HuH-7.5 (cell line): ENCODE measurements around the gene SUN5.
"Not testable (repeated sequence)": the region's sequence is repeated elsewhere in the genome, so short reads cannot be mapped to it uniquely, and the experiment has no call there.

ENCODE experiments used
- DNase-seq: peaks from one replicate; pipeline ENCODE4 v3.0.0; 2011; ENCODE audit warnings: low spot score

The SUN5 gene

DNA sequence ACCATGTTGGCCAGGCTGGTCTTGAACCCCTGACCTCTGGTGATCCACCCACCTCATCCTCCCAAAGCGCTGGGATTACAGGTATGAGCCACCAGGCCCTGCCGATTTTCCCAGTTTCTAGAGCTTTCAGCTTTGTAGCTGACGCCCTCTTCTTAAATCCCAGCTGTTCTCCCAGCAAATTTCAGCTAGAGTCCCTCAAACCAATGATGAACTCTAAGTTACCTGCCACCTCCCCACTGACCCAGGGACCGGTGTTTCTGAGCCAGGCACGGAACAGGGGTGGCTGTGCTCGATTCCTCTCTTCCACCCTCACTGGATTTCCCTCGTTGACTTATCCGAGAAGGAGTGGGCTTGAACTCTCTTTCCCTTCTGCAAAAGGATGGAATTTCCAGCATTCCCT, 39.1 kb downstream of the SUN5 start:
- no peak for DNase-seq

DNA sequence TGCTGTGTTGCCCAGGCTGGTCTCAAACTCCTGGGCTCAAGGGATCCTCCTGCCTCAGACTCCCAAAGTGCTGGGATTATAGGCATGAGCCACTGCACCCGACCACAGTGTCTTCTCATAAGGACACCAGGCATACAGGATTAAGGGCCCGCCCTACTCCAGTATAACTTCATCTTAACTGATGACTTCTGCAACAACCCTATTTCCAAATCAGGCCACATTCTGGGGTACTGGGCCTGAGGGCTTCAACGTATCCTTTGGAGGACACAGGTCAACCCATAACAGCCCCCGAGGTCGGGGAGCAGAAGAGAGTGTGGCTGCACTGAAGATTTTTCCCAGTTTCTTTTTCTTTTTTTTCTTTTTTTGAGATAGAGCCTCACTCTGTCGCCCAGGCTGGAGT, 39.7 kb downstream of the SUN5 start:
- DNase-seq: no peak

DNA sequence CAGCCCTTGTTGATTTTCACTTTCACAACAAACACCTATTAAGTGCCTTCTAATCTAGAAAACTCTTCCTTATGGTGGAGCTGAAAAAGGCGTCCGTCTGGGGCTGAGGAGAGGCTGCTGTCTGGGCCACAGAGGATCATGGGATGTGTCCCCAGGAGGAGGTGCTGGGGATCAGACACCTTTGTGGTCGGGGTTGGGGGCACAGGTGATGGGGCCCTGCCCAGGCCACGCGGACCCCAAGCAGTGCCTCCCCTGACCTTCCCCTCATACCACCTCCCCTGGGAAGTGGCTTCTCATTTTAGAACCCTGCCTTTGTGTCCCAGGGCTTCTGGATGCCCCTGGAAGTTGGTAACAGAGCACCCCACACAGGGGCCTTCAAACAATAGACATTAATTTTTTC, 41.1 kb downstream of the SUN5 start:
- no peak for DNase-seq

DNA sequence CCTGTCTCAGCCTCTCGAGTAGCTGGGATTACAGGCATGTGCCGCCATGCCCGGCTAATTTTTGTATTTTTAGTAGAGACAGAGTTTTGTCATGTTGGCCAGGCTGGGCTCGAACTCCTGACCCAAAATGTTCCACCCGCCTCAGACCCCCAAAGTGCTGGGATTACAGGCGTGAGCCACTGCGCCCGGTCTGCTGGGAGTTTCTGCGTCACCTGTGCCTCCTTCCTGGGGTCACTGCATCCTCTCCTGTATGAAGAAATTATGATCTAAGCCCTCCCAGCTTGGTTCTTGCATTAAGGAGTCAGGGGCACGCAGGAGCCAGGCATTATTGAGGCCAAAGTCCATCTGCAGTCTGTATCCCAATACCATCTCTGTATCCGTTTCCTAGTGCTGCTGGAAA, 41.6 kb downstream of the SUN5 start:
- DNase-seq: not testable (repeated sequence)

DNA sequence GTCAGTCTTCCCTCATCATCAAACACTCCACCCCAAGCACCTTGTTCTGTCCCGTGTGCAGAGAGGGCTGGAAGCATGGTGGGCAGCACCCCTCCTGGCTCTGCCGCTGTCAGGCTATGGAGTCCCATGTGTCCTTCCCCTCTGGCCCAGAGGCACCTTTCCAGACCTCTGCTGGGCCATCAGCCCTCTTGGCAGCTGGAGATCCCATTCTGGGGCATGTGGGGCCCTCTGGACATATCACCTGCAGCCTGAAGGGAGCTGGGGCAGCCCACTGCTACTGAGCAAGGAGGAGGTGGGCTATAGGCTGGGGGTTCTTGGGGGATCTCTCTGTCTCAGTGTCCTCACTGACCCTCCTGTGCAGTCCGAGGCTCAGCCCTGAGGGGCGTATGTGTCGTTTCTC, 42.2 kb downstream of the SUN5 start:
- DNase-seq: no peak

DNA sequence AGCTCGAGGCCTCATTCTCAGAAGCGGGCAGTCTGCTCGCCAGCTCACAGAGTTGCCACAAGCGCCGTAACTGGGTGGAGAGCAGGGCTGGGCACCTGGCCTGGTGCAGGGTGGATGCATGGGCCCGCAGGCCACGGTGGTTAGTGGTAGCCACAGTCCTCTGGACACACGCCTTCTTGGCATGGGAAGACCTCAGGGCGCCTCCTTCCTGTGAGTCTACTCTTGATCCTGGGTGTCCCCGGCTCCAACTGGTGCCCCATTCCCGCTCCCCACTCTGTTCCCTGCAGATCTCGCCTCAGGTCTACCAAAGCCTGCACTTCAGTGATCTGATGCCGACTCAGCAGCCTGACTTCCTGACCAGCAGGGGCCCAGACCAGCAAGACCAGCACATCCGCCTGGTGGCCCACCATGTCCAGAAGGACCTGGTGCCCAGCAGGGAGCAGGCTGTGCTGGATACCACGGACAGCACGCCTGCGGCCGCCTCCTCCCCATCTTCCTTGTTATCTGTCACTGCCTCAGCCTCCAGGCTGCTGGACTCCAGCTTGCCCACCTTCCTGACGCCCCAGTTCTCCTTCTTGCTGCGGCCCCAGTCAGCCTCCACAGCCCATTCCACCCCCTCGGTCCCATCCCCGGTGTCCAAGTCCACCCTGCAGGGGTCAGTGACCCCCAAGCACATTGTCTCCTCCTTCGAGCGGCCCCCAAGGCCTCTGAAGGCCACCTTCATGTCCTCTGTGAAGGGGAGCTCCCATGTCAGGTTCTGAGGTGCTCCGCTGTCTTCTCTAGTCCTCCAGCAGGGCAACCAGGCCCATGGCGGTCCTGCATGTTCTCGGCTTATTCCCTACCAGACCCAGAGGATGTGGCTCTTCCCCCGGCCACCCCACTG, 43.1 kb downstream of the SUN5 start:
- DNase-seq: no peak

DNA sequence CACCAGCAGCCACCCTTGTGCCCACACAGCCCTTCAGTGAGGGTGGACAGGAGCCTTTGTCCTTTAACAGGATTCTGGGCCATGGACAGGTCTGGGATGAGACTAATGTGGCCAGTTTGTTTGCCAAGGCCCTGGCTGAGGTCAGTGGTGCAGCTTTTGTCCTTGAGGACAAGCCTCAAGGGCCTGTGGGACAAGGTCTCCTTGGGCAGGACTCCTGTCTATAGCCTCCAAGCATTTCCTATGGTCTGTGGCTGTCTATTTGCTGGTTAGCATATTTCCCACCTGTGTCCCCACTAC, 44.1 kb downstream of the SUN5 start:
- no peak for DNase-seq

DNA sequence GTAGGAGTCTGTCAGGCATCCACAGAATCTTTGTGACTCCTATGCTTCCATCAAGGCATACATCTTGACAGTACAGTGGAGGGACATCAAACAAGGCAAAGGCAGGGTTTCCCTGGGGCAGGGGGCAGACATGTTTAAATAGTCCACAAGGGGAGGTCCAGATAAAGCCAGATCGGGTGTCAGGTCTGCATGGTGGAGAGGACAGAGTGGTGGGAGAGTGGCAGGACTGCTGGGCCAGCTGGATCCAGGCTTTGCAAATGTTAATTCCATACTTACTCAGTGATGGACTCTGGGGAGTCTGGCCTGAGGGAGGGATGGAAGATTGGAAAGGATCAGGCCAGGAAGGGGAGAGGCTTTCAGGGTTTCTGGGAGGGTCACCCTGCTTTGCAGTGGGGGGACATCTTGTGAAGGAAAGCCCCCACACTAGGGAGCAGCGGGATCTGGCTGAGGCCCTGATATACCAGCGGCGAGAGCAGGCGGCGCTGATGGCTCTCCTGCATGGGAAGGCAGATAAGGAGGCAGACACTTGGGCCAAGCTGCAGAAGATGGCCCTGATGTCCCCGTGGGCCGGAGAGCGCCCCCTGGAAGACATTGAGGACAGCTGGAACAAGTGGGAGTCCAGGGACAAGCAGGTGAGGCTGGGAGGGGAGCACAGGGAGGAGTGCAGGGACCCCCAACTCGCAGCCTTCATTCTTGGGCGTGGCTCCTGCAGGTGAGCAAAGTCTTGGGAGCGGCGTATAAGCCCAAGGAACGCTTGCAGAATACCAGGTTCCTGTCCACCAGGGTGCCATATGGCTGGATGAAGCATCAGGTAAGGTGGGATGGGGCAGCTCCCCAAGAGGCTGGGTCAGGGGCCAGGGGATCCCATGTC, 44.6 kb downstream of the SUN5 start:
- DNase-seq: no peak

DNA sequence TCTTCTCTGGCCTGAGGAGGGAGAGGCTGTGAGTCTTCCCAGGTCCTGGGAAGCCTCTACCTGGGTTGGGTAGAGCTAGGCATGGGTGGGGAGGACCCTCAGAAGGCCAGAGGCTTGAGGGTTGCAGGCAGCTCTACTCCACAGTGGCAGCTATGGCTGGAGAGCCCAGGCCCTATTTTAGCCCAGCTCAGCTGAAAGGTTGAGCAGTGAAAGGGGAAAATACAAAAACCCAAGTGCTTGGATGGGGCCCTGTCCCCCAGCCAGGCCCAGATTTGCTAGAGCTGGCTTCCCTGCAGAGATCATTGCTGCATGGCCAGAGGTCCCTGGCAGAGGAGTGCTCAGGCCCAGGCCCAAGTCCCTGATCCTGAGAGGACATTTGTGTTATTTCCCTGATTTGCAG, 45.7 kb downstream of the SUN5 start:
- DNase-seq: no peak

DNA sequence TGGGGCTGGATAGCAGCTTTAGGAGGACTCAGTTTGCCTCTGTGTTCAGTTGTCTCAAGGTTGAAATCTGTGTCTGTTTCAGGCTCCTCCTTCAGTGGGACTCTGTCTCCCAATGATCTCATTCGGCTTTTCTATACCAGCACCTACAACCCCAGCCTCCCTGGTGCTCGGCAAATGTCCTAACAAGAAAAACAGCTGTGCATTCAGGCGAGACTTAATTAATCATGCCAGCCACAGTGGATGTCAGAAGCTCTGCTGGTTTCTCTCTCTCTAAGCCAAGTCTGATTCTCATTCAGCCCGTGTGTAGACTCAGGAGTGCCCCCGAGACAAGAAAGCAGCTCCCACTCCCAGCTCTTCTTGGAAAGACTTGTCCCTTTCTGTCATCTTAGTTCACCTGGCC, 46.8 kb downstream of the SUN5 start:
- DNase-seq: no peak

DNA sequence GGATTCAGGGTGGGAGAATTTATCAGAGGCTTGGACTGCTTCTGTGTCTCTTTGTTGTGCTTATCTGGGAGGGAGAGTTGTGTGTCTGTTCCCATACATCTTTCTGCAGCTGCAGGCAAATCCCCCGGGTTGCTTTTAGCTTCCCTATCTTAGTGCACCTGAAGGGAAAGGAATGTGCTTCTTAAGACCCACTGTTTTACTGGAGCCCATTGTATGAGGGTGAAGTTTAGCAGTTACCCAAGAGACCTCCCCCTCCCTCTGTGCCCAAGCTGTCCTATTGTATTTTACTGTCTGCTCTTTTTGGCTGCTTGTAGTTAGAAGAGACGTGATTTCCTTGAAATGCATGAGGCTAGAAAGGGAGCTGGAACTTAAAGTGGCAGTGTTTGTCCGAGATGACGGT, 53.7 kb downstream of the SUN5 start:
- DNase-seq: not testable (repeated sequence)

DNA sequence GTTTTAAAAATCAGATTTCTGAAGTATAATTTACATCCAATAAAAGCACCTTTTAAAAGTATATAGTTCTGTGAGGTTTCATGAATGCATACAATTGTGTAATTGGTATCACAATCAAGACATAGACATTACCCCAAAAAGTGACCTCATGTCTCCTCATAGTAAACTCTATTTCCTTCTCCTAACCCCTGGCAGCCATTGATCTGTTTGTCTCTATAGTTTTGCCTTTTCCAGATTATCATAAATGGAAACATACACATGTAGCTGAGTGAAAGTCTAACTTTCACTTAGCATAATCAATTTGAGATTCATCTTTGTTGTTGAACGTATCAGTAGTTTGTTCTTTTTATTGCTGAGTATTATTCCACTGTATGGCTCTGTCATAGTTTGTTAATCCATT, 57.6 kb downstream of the SUN5 start:
- DNase-seq: no peak

DNA sequence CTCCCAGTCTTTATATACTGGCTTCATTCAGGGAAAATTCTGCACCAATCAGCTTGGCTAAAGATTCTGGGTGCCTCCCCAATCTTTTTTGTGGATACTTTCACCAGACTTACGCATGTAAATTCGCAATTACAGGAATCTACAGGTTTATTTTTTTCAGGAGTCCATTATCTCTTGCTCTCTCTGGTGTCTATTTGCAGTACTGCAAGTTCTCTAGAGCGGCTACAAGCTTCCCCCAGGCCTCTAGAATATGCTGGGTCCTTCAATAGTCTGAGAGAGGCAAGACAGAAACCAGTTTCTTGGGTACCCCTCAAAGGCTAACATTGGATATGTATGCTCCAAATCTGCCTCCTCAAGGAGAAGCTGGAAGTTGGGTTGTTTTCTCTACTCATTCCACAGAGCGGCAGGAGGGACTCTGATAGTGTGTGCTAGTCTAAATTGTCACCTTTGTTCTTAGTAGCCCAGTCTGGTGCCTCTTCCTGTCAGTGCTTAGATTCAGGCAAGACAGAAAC, 58.5 kb downstream of the SUN5 start:
- peak; percentile 35 for DNase-seq

DNA sequence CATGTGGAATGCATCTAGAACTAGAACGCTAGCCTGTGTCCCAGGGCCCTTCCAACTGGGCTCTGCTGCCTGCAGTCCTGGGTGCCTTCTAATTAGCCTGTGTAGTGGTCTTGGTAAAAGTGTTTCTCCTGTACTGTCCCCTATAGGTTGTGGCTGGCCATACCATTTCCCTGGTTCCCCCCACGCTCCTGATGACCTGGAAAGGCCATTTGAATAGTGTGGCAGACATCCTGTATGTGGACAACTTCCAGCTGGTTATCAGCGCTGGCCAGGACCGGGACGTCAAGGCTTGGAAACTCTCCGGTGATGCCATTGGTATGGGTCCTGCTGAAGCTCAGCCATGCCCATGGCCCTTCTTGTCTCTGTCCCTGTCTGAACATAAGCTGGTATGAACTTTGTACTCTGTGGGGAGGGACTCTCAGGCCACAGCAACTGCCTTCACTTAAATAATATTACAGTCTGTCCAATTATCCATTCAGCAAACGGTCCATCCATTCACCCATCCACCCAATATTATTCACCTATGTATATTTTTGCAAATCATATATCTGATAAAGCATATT, 60.7 kb downstream of the SUN5 start:
- DNase-seq: no peak

DNA sequence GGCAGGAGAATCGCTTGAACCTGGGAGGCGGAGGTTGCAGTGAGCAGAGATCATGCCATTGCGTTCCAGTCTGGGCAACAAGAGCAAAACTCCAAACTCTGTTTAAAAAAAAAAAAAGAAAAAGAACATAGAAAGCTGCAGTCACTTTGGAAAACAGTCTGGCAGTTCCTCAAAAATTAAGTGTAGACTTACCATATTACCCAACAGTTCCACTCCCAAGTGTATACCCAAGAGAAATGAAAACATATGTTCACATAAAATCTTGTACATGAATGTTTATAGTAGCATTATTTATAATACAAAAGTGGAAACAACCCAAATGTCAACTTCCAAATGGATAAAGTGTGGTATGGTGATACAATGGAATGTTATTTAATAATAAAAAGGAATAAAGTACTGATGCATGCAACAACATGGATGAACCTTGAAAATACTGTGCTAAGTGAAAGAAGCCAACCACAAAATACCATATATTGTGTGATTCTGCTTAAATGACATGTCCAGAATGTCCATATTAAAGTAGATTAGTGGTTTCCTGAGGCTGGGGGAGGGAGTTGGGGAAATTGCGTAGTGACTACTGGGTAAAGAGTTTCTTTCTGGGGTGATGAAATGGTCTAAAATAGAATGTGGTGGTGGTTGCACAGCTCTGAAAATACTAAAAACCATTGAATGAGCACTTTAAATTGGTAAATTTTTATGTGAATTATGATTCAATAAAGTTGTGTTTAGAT, 62.9 kb downstream of the SUN5 start:
- DNase-seq: no peak

DNA sequence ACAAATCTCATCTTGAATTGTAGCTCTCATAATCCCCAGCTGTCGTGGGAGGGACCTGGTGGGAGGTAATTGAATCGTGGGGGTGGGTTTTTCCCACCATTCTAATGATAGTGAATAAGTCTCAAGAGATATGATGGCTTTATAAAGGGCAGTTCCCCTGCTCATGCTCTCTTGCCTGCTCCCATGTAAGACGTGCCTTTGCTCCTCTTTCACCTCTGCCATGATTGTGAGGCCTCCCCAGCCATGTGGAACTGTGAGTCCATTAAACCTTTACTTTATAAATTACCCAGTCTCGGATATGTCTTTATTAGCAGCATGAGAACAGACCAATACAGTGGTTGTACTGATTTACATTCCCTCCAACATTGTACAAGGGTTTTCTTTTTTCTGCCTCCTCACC, 69.7 kb downstream of the SUN5 start:
- no peak for DNase-seq
